Neuronal stem cell (in vitro differentiated cells): ENCODE measurements around the gene EIF3D.

Experiments used
- DNase-seq: peaks from one replicate; pipeline ENCODE4 v3.0.0-alpha.2; 2013; ENCODE audit warnings: low spot score
- H2AFZ ChIP-seq: one replicate; pipeline ENCODE4 v1.6.1; 2013; ENCODE audit warnings: mild to moderate bottlenecking, low read length, inconsistent platforms
- H2AK5ac ChIP-seq: 2 replicates; pipeline ENCODE4 v1.6.1; 2013; ENCODE audit warnings: low read depth, mild to moderate bottlenecking, inconsistent platforms, low read length, moderate library complexity, mixed read lengths
- H2BK120ac ChIP-seq: 2 replicates; pipeline ENCODE4 v1.6.1; 2013; ENCODE audit warnings: low read depth, mild to moderate bottlenecking, inconsistent platforms, low read length, moderate library complexity, mixed read lengths
- H2BK12ac ChIP-seq: one replicate; pipeline ENCODE4 v1.6.1; 2013; ENCODE audit warnings: low read length, inconsistent platforms
- H2BK15ac ChIP-seq: 2 replicates; pipeline ENCODE4 v1.6.1; 2013; ENCODE audit warnings: mild to moderate bottlenecking, low read length, inconsistent platforms, mixed read lengths
- H2BK5ac ChIP-seq: one replicate; pipeline ENCODE4 v1.6.1; 2013; ENCODE audit warnings: inconsistent platforms, mild to moderate bottlenecking, low read length, moderate library complexity
- H3K14ac ChIP-seq: one replicate; pipeline ENCODE4 v1.6.1; 2013; ENCODE audit warnings: low read length, inconsistent platforms
- H3K18ac ChIP-seq: 2 replicates; pipeline ENCODE4 v1.6.1; 2013; ENCODE audit warnings: low read length, inconsistent platforms
- H3K23ac ChIP-seq: 2 replicates; pipeline ENCODE4 v1.6.1; 2013; ENCODE audit warnings: low read depth, mild to moderate bottlenecking, mixed read lengths, low read length, inconsistent platforms; ENCODE audit not compliant: poor library complexity
- H3K27ac ChIP-seq: replicated peaks from 3 replicates; pipeline ENCODE4 v1.5.1; 2013; ENCODE audit warnings: low read length, inconsistent platforms
- H3K27me3 ChIP-seq, 3 experiments: 2 replicates each; pipeline ENCODE4 v1.6.1; 2013; ENCODE audit warnings: low read length in 3 of 3, mild to moderate bottlenecking in 2 of 3, inconsistent platforms in 1 of 3, low read depth in 1 of 3, mixed read lengths in 1 of 3, moderate library complexity in 1 of 3; ENCODE audit not compliant: control insufficient read depth in 3 of 3, insufficient read depth in 3 of 3
- H3K36me3 ChIP-seq, 2 donors: replicated peaks in 1 of 2; 2 replicates each; pipeline ENCODE4 v1.6.1; 2013; ENCODE audit warnings: low read length in 2 of 2; ENCODE audit not compliant: control insufficient read depth in 2 of 2, insufficient read depth in 2 of 2
- H3K4ac ChIP-seq: 2 replicates; pipeline ENCODE4 v1.6.1; 2013; ENCODE audit warnings: inconsistent platforms, mild to moderate bottlenecking, low read length, moderate library complexity
- H3K4me1 ChIP-seq, 2 donors: 1 replicate in 1 of 2; 2 replicates in 1 of 2; pipeline ENCODE4 v1.6.1; 2013; ENCODE audit warnings: low read length in 2 of 2, low read depth in 1 of 2; ENCODE audit not compliant: control insufficient read depth in 2 of 2, insufficient read depth in 1 of 2
- H3K4me2 ChIP-seq: one replicate; pipeline ENCODE4 v1.6.1; 2013; ENCODE audit warnings: mild to moderate bottlenecking, low read length, inconsistent platforms; ENCODE audit not compliant: insufficient read depth, poor library complexity, severe bottlenecking
- H3K4me3 ChIP-seq, 2 donors: 2 replicates each; pipeline ENCODE4 v1.5.1; 2013; ENCODE audit warnings: low read length in 2 of 2, mild to moderate bottlenecking in 2 of 2, inconsistent platforms in 1 of 2, moderate library complexity in 1 of 2
- H3K79me1 ChIP-seq: one replicate; pipeline ENCODE4 v1.6.1; 2013; ENCODE audit warnings: low read depth, mild to moderate bottlenecking, inconsistent platforms, low read length, moderate library complexity
- H3K9ac ChIP-seq: one replicate; pipeline ENCODE4 v1.6.1; 2013; ENCODE audit warnings: mild to moderate bottlenecking, low read depth, low read length, inconsistent platforms; ENCODE audit not compliant: poor library complexity
- H3K9me3 ChIP-seq, 2 donors: replicated peaks in 1 of 2; 2 replicates each; pipeline versions ENCODE3 to v1.6.1; 2013; ENCODE audit warnings: low read length in 2 of 2, mild to moderate bottlenecking in 2 of 2, inconsistent platforms in 1 of 2, low read depth in 1 of 2, mixed read lengths in 1 of 2, moderate library complexity in 1 of 2; ENCODE audit not compliant: control insufficient read depth in 2 of 2, insufficient read depth in 1 of 2
- H4K8ac ChIP-seq: one replicate; pipeline ENCODE4 v1.6.1; 2013; ENCODE audit warnings: low read depth, mild to moderate bottlenecking, inconsistent platforms, low read length, moderate library complexity
- H4K91ac ChIP-seq: one replicate; pipeline ENCODE4 v1.6.1; 2013; ENCODE audit warnings: low read length, low read depth, mild to moderate bottlenecking, inconsistent platforms; ENCODE audit not compliant: poor library complexity
- WGBS, 2 donors: extraction: QIAGEN DNeasy Blood & Tissue Kit; methylation state at CpG; one replicate each; pipeline ENCODE4 v1.1.7; 2013; ENCODE audit warnings: missing lambda C conversion rate in 2 of 2, mixed read lengths in 1 of 2; ENCODE audit not compliant: insufficient read length in 2 of 2, insufficient replicate concordance in 1 of 2; ENCODE audit errors: extremely low coverage in 2 of 2; 5-methylcytosine and 5-hydroxymethylcytosine counted together

EIF3D gene

DNA sequence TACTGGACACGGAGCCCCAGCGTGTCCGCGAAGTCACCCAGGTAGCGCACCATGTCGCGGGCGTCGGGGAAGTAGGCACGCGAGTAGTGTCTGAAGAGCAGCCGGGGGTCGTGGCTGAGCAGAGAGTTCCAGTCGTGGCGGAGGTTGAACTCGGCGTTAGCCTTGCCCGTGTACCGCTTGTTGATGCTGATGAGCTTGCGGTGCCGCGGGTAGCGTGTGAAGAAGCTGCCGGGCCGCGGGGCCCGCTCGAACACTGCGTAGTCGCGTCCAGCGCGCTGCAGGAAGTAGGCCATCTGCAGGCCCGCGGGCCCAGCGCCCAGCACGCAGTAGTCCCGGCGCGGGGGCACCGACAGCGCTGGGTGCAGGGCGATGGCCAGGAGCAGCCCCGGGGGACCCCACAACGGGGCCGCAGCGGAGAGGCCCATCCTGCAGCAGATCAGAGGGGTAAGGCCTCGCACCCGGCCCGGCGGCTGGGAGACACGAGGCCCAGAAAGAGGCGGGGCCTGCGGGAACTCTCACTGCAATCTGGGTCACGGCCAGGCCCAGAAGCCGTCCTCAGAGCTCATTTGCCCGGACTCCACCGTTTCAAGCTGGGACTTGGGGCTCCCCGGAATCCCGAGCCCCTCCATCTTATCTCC, 22.8 kb downstream of the EIF3D start:
- H3K27ac ChIP-seq, result no peak overlapping the region
- no CpG with 5 or more reads among the region's 60 CpGs for WGBS, 2 donors

DNA sequence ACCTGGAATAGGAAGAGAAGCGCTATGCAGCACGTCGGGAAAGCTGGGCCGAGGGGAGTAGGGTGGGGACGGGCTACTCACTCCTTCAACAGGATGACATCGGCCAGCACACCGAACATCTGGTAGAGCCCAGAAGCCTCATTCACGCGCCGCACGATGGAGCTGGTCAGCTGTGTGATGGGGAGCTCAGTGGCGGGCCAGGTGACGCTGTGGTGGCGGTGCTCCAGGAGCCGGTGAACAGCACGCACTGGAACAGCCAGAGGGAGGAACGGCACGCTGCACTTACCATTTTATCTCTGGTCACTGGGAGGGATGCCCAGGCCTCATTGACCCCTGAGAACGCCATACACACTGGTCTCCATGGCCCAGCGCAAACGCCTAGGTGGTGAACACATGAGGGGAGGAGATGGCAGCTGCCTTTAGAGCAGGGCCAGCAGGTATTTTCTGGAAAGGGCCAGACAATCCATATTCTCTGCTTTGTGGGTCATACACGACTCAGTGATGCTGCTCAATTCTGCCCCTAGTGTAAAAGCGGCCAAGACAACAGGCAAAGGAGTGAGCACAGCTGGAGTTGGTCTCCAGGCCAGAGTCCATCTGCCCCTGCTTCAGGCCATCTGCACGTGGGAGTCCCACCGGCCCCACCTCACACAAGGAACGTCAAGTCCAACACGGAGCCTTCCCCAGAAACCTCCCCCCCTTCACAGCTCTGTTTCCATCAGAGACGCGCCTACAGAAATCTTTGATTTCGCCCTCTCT, 30.9 kb downstream of the EIF3D start:
- H3K18ac ChIP-seq, result no peak overlapping the region
- H3K4me3 ChIP-seq, result no peak overlapping the region
- H4K8ac ChIP-seq, result no peak overlapping the region
- H2AFZ ChIP-seq, result peak overlapping the region; percentile 16
- no peak overlapping the region for H4K91ac ChIP-seq
- H2BK15ac ChIP-seq, result no peak overlapping the region
- H3K79me1 ChIP-seq, result no peaks in the 10 kb centered on the region
- no peak overlapping the region for H3K14ac ChIP-seq
- peak overlapping the region; percentile 57 for H3K9ac ChIP-seq
- H2BK5ac ChIP-seq, result no peak overlapping the region
- H3K4ac ChIP-seq, result no peak overlapping the region
- H2BK12ac ChIP-seq, result no peak overlapping the region
- H2BK120ac ChIP-seq, result no peak overlapping the region
- H3K4me1 ChIP-seq, result no peaks in the 10 kb centered on the region
- no peak for DNase-seq
- no peak overlapping the region for H3K4me2 ChIP-seq
- peaks cover 22 to 53% of the 10 kb centered on the region in 2 donors for H3K36me3 ChIP-seq
- H3K27ac ChIP-seq, result no peak overlapping the region
- H3K9me3 ChIP-seq, result no peaks in the 10 kb centered on the region
- H2AK5ac ChIP-seq, result no peak overlapping the region
- no peak overlapping the region for H3K23ac ChIP-seq
- no CpG with 5 or more reads among the region's 30 CpGs for WGBS, 2 donors
- H3K27me3 ChIP-seq, result no peaks in the 10 kb centered on the region

More for the DNA sequence above, 22.8 kb downstream of the EIF3D start:
- Histone ChIP-seq H2BK5ac (peak overlapping the region; percentile 75), H2BK12ac (no peak overlapping the region), H3K36me3 (peaks cover 11 to 38% of the 10 kb centered on the region in 2 donors), H3K9me3 (peaks cover 3% of the 10 kb centered on the region in 2 donors), H3K4me2 (peak overlapping the region; percentile 67), H2BK120ac (no peak overlapping the region), H3K4me3 (peak overlapping the region; percentile 48 to 76), H3K27me3 (no peaks in the 10 kb centered on the region), H3K23ac (peak overlapping the region; percentile 40), H4K91ac (no peak overlapping the region), H3K4ac (peak overlapping the region; percentile 32), H2AK5ac (peak overlapping the region; percentile 6), H4K8ac (peak overlapping the region; percentile 72), H3K14ac (peak overlapping the region; percentile 95), H3K79me1 (peaks cover 4% of the 10 kb centered on the region), H3K4me1 (peaks cover 4% of the 10 kb centered on the region in 2 donors), H3K9ac (no peak overlapping the region), H2BK15ac (peak overlapping the region; percentile 55), H2AFZ (peak overlapping the region; percentile 87), H3K18ac (peak overlapping the region; percentile 96)
- no peak for DNase-seq

DNA sequence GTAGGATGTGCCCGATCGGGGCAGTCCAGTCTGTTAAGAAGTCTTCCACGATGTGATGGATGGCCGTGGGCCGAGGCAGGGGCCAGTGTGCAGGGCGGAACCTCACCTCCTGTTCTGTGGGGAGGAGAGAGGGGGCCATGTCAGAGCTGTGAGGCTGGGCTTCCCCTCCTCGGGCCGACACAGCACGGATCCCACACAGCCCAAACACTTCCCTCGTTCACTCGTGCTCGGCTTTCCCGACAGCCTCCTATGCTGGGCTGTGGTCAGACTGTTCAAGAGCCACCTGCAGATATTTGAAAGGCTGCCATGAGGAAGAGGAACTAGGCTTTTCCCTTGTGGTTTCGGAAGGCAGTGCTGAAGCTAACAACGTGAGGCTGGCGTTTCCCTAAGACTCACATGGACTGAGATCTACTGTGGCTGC, 35.3 kb downstream of the EIF3D start:
- Histone ChIP-seq H3K27me3 (no peaks in the 10 kb centered on the region), H2BK5ac (no peak overlapping the region), H2BK120ac (no peak overlapping the region), H3K18ac (no peak overlapping the region), H3K4me1 (no peaks in the 10 kb centered on the region), H4K8ac (no peak overlapping the region), H4K91ac (no peak overlapping the region), H3K9ac (no peak overlapping the region), H3K27ac (no peak overlapping the region), H3K4me3 (no peak overlapping the region), H3K4me2 (no peak overlapping the region), H2BK12ac (no peak overlapping the region), H2AK5ac (no peak overlapping the region), H3K79me1 (no peaks in the 10 kb centered on the region), H3K23ac (no peak overlapping the region), H2BK15ac (no peak overlapping the region), H3K36me3 (peaks cover 33 to 72% of the 10 kb centered on the region in 2 donors), H3K14ac (no peak overlapping the region), H3K4ac (no peak overlapping the region), H3K9me3 (no peaks in the 10 kb centered on the region), H2AFZ (no peak overlapping the region)
- no peak for DNase-seq
- WGBS, 2 donors, result no CpG with 5 or more reads among the region's 16 CpGs

DNA sequence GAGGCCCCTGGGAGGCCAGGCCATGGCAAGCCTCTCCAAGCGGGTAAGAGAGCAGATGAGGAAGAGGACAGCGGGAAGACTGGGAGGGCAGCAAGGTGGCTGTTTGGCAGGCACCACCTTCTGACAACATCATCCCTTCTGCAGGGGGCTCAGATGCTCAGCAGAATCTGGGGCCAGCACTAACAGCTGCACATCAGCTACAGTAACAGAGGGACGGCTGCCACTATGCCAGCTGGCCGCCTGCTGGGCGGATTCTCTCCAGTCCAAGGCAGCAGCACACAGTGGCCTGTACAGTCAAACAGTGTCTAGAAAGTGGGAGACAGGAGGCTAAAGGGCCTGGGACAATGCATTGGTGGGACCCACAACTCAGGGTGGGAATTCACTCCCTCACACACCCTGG, 36.9 kb downstream of the EIF3D start:
- Histone ChIP-seq H2BK12ac (no peak overlapping the region), H3K9ac (no peak overlapping the region), H3K23ac (no peak overlapping the region), H2BK120ac (no peak overlapping the region), H2AK5ac (no peak overlapping the region), H2AFZ (no peak overlapping the region), H3K36me3 (peaks cover 27 to 62% of the 10 kb centered on the region in 2 donors), H3K4ac (no peak overlapping the region), H3K18ac (no peak overlapping the region), H3K79me1 (no peaks in the 10 kb centered on the region), H3K27ac (no peak overlapping the region), H3K27me3 (no peaks in the 10 kb centered on the region), H2BK15ac (no peak overlapping the region), H4K91ac (no peak overlapping the region), H3K4me2 (no peak overlapping the region), H3K9me3 (peaks cover 0 to 5% of the 10 kb centered on the region in 2 donors), H3K14ac (no peak overlapping the region), H2BK5ac (no peak overlapping the region), H3K4me1 (no peaks in the 10 kb centered on the region), H4K8ac (no peak overlapping the region), H3K4me3 (no peak overlapping the region)
- no peak for DNase-seq
- WGBS, 2 donors, result no CpG with 5 or more reads among the region's 5 CpGs
